GM12878 (cell line): ENCODE data around the gene DPP6. TPM values are rescaled to one million over a fixed set of nuclear protein-coding genes. Genes with fewer than 3 reads are reported as not detected.

ENCODE experiments used
- ATAC-seq: fragments of 200-7000 bp; cut with Tn5 transposase; 3 replicates; pipeline ENCODE4 v1.9.1; 2020; ENCODE audit warnings: mild to moderate bottlenecking, moderate library complexity
- BruUV-seq: library from RNA; stranded (reverse); fragments of 400-500 nt; replicated peaks from 2 replicates; lab custom pipeline; 2021; lab: Mats Ljungman, UMichigan
- CTCF ChIA-PET: fragments of 300-600 bp; sonication (Branson Sonifier 250); formaldehyde crosslinking; extraction: SDS; loops from one replicate; lab custom pipeline; 2021; ENCODE audit warnings: inconsistent platforms; lab: Yijun Ruan, JAX
- POLR2A ChIA-PET: fragments of 350-600 bp; formaldehyde crosslinking; extraction: SDS; loops from one replicate; lab custom pipeline; 2021; ENCODE audit warnings: inconsistent platforms; lab: Charles Lee
- RAD21 ChIA-PET: fragments of 300-600 bp; sonication (Branson Sonifier 250); formaldehyde crosslinking; loops from one replicate; lab custom pipeline; 2023; ENCODE audit warnings: antibody characterized with exemption; ENCODE audit not compliant: unreplicated experiment; lab: Charles Lee
- SMC1A ChIA-PET: fragments of 300-600 bp; sonication (Branson Sonifier 250); formaldehyde crosslinking; loops from one replicate; lab custom pipeline; 2023; ENCODE audit not compliant: unreplicated experiment, uncharacterized antibody; lab: Charles Lee
- DNase-seq: peaks from one replicate; pipeline ENCODE4 v3.0.0-alpha.2; 2011; ENCODE audit warnings: low read depth, low spot score
- FAIRE-seq: peaks from 3 replicates; lab custom pipeline; 2011; peaks lifted over from hg19 to GRCh38; lab: Jason Lieb, UNC
- H2AFZ ChIP-seq: 2 replicates; pipeline ENCODE4 v1.6.0; 2011; ENCODE audit warnings: low read depth, low read length, control low read depth; ENCODE audit not compliant: control insufficient read depth
- H3K27ac ChIP-seq: 2 replicates; pipeline ENCODE4 v1.5.1; 2011; ENCODE audit warnings: control low read depth; ENCODE audit not compliant: control insufficient read depth, insufficient read depth
- H3K27me3 ChIP-seq, 2 experiments: replicated peaks in 1 of 2; 2 replicates each; pipeline versions ENCODE4 v1.6.0 to v1.6.1; 2011; ENCODE audit warnings: low read length in 1 of 2; ENCODE audit not compliant: control insufficient read depth in 2 of 2, insufficient read depth in 2 of 2
- H3K36me3 ChIP-seq, 2 experiments: 2 replicates each; pipeline ENCODE4 v1.5.1; 2011; ENCODE audit warnings: low read length in 1 of 2; ENCODE audit not compliant: control insufficient read depth in 2 of 2, insufficient read depth in 2 of 2
- H3K4me1 ChIP-seq: 2 replicates; pipeline ENCODE4 v1.6.1; 2011; ENCODE audit warnings: mild to moderate bottlenecking, low read length, moderate library complexity, mixed read lengths; ENCODE audit not compliant: control insufficient read depth, insufficient read depth
- H3K4me2 ChIP-seq: 2 replicates; pipeline ENCODE4 v1.6.0; 2011; ENCODE audit warnings: control low read depth; ENCODE audit not compliant: control insufficient read depth, insufficient read depth
- H3K4me3 ChIP-seq: fragments of 200-600 bp; sonication (generic); 2 replicates; pipeline ENCODE4 v1.5.1; 2016
- H3K79me2 ChIP-seq: 2 replicates; pipeline ENCODE4 v1.6.0; 2011; ENCODE audit warnings: low read length; ENCODE audit not compliant: control insufficient read depth, insufficient read depth
- H3K9ac ChIP-seq: 2 replicates; pipeline ENCODE4 v1.8.0; 2011; ENCODE audit warnings: low read length, control low read depth, mixed read lengths; ENCODE audit not compliant: control insufficient read depth, insufficient read depth
- H3K9me3 ChIP-seq: replicated peaks from 3 replicates; pipeline ENCODE4 v1.5.1; 2011; ENCODE audit warnings: mild to moderate bottlenecking, low read length; ENCODE audit not compliant: control insufficient read depth, insufficient read depth
- H4K20me1 ChIP-seq: 2 replicates; pipeline ENCODE4 v1.6.0; 2011; ENCODE audit not compliant: control insufficient read depth, insufficient read depth
- ATF2 ChIP-seq: IDR thresholded peaks from 2 replicates; pipeline ENCODE4 v1.6.1; 2012; ENCODE audit warnings: low read length, inconsistent platforms
- CEBPB ChIP-seq, 2 experiments: fragments of 150-350 bp in 1 of 2; IDR thresholded peaks; 2 replicates each; pipeline ENCODE4 v1.6.1; 2012 to 2014; ENCODE audit warnings: low read depth in 2 of 2, low read length in 2 of 2, borderline replicate concordance in 1 of 2, inconsistent platforms in 1 of 2
- CHD1 ChIP-seq: IDR thresholded peaks from 2 replicates; pipeline ENCODE4 v1.6.1; 2012; ENCODE audit warnings: low read depth, low read length, improper control_type of control experiment
- CTCF ChIP-seq, 3 experiments: IDR thresholded peaks in 2 of 3; conservative IDR thresholded peaks in 1 of 3; 2 replicates each; pipeline ENCODE4 v1.5.1; 2011; ENCODE audit warnings: low read depth in 3 of 3, low read length in 3 of 3, mild to moderate bottlenecking in 3 of 3, control low read depth in 2 of 3, moderate library complexity in 2 of 3, inconsistent platforms in 1 of 3, mixed read lengths in 1 of 3; ENCODE audit not compliant: control insufficient read depth in 2 of 3, insufficient read depth in 1 of 3; ENCODE audit errors: extremely low read depth in 1 of 3
- E2F8 ChIP-seq: fragments of 450-650 bp; IDR thresholded peaks from 2 replicates; pipeline ENCODE4 v1.6.1; 2018; ENCODE audit warnings: mild to moderate bottlenecking, low read depth, moderate library complexity; ENCODE audit not compliant: partially characterized antibody
- ELK1 ChIP-seq: IDR thresholded peaks from 2 replicates; pipeline ENCODE4 v1.6.1; 2012; ENCODE audit warnings: low read depth, low read length, improper control_type of control experiment
- FOXM1 ChIP-seq: IDR thresholded peaks from 2 replicates; pipeline ENCODE4 v1.6.1; 2012; ENCODE audit warnings: low read depth, mild to moderate bottlenecking, inconsistent platforms, low read length, moderate library complexity
- IRF4 ChIP-seq: IDR thresholded peaks from 2 replicates; pipeline ENCODE4 v1.6.1; 2011; ENCODE audit warnings: low read depth, low read length
- NKRF ChIP-seq: fragments of 450-650 bp; conservative IDR thresholded peaks from 2 replicates; pipeline ENCODE4 v1.6.1; 2017; ENCODE audit warnings: mild to moderate bottlenecking, moderate library complexity
- NR2F1 ChIP-seq: fragments of 450-650 bp; conservative IDR thresholded peaks from 2 replicates; pipeline ENCODE4 v1.6.1; 2017; ENCODE audit warnings: mild to moderate bottlenecking
- PML ChIP-seq: IDR thresholded peaks from 2 replicates; pipeline ENCODE4 v1.6.1; 2012; ENCODE audit warnings: low read length, inconsistent platforms
- SMAD5 ChIP-seq: IDR thresholded peaks from 2 replicates; pipeline ENCODE4 v1.6.1; 2016; ENCODE audit warnings: antibody characterized with exemption, low read depth
- STAT3 ChIP-seq: IDR thresholded peaks from 2 replicates; pipeline ENCODE4 v1.6.1; 2011; ENCODE audit warnings: low read depth, low read length, improper control_type of control experiment
- TCF7 ChIP-seq: IDR thresholded peaks from 2 replicates; pipeline ENCODE4 v1.6.1; 2014; ENCODE audit warnings: antibody characterized with exemption, borderline replicate concordance
- ZNF24 ChIP-seq: fragments of 450-650 bp; IDR thresholded peaks from 2 replicates; pipeline ENCODE4 v1.6.1; 2017; ENCODE audit warnings: antibody characterized with exemption, mild to moderate bottlenecking
- WGBS: methylation state at CpG from one replicate; pipeline ENCODE4 v1.1.6; 2016; ENCODE audit warnings: low lambda C conversion rate; ENCODE audit not compliant: insufficient replicate concordance, insufficient coverage; ENCODE audit errors: missing lambda C conversion rate; 5-methylcytosine and 5-hydroxymethylcytosine counted together
- in situ Hi-C: fragments of 300-500 bp; cut with MboI; formaldehyde crosslinking; loops from 9 replicates; pipeline ENCODE4 v1.14.3; 2018; ENCODE audit warnings: mixed read lengths
- intact Hi-C: fragments of 100-400 bp; cut with micrococcal nuclease; formaldehyde crosslinking; loops from one replicate; pipeline ENCODE4 v1.14.2; 2022; ENCODE audit not compliant: unreplicated experiment
- polyA plus RNA-seq, 11 experiments: library from polyadenylated mRNA; depleted of rRNA in 4 of 11; unstranded in 6 of 11; stranded (reverse) in 5 of 11; fragments of >200 nt; fragmentation: Nextera tagmentation in 4 of 11; fragmentation: Illumina TruSeq in 1 of 11; extraction: Ambion mirVana in 4 of 11; extraction: Trizol in 1 of 11; gene quantifications; 1 replicate in 1 of 11; 2 replicates in 10 of 11; pipeline versions ENCODE4 v1.2.1 to v1.2.3, GENCODE V29; 2011 to 2016; ENCODE audit warnings: inconsistent platforms in 2 of 11, missing spikeins in 2 of 11, low read depth in 1 of 11
- total RNA-seq, 4 experiments: library from RNA; depleted of rRNA in 3 of 4; stranded (reverse); fragments of >200 nt in 3 of 4; fragmentation: Illumina TruSeq in 1 of 4; extraction: Trizol in 1 of 4; gene quantifications; 2 replicates each; pipeline versions ENCODE4 v1.2.1 to v1.2.3, GENCODE V29; 2013 to 2021

The DPP6 gene
- total and polyA plus RNA-seq, 10 of the 15 experiments (the other 5 are each of a cell fraction or from before 2014, with no cell fraction given) = not detected

- TF ChIP-seq CTCF (IDR thresholded peaks at IDR 0.05 in 2 of 3, conservative IDR thresholded peaks at IDR 0.05 in 1 of 3; ENCODE audit: control insufficient read depth in 2 of 3, extremely low read depth in 1 of 3, insufficient read depth in 1 of 3, low read depth in 3 of 3, low read length in 3 of 3) = no peak
- TF ChIP-seq CEBPB (IDR thresholded peaks at IDR 0.05; ENCODE audit: borderline replicate concordance in 1 of 2, low read depth in 2 of 2, low read length in 2 of 2) = no peak
- TF ChIP-seq IRF4 = no peak
Measured at GRCh38 chr7:154540596-154540995, 488.4 kb downstream of the DPP6 start (continued).

- Histone ChIP-seq H2AFZ (no peak overlapping the region), H4K20me1 (no peaks in the 10 kb centered on the region), H3K9me3 (no peaks in the 10 kb centered on the region), H3K27ac (no peak overlapping the region), H3K4me3 (no peak overlapping the region), H3K36me3 (no peaks in the 10 kb centered on the region), H3K4me1 (no peaks in the 10 kb centered on the region), H3K27me3 (no peaks in the 10 kb centered on the region), H3K9ac (no peak overlapping the region), H3K79me2 (no peaks in the 10 kb centered on the region), H3K4me2 (no peak overlapping the region)
- ChIA-PET POLR2A (interaction anchor here (0.6 kb wide), 1 partner anchor 9 kb away, joined by 4 read pairs; no protein-coding TSS in a partner anchor), RAD21 (no interaction called here), SMC1A (no interaction called here), CTCF (no interaction called here)
- intact Hi-C loops (no loop called here), in situ Hi-C loops (no loop called here)
- no peak for DNase-seq
- no TSS peak for BruUV-seq
- ATAC-seq = no peak
- no peak for FAIRE-seq
- WGBS = 11% methylated on average over 5 of the region's 5 CpGs
- no peak for TF ChIP-seq NR2F1
- no peak for TF ChIP-seq CHD1
- no peak for TF ChIP-seq FOXM1
- TF ChIP-seq NKRF = no peak
- TF ChIP-seq SMAD5 = no peak
- TF ChIP-seq ELK1 = no peak
- no peak for TF ChIP-seq ATF2
- TF ChIP-seq STAT3 = no peak
- no peak for TF ChIP-seq PML
- TF ChIP-seq ZNF24 = no peak
- TF ChIP-seq E2F8 = no peak
- no peak for TF ChIP-seq TCF7
Measured at GRCh38 chr7:154541606-154542005, 489.4 kb downstream of the DPP6 start.
